Measurements from ENCODE around the gene ELMO3.

GRCh38 chr16:67173323-67173722, 25.6 kb upstream of the ELMO3 start:
- no peak for TF ChIP-seq CTCF (tag by site-specific recombination; IDR thresholded peaks at IDR 0.05)
- TF ChIP-seq ZNF157 (tag by site-specific recombination; IDR thresholded peaks at IDR 0.05), result no peak
- TF ChIP-seq ZNF639 (tag by site-specific recombination; IDR thresholded peaks at IDR 0.05), result no peak
- TF ChIP-seq ATF2 (tag by site-specific recombination; IDR thresholded peaks at IDR 0.05; ENCODE audit: low read depth), result no peak
